ENCODE data around the gene ABCF1.

The ABCF1 gene

DNA sequence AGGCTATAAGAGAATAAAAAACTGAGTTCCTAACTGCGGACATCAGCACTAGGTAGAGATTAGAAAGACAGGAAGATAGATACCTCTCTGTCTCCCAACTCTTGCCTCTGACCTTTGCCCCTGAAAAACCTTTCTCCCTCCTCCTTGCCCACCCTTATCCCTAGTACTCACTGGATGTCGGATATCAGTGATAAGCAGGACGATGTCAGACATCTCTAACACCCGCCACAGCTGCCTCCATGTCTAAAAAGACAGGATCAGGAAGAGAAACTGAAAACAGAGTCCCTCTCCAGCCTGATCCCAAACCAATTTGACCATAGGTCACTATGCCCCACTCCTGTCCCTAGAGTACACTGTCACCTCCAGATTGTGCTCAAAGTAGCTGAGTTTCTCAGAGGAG is 16.8 kb upstream of the ABCF1 start:
- H3K27ac Mint-ChIP-seq: no peak overlapping the region
- no peaks in the 10 kb centered on the region for H3K9me3 Mint-ChIP-seq
- H3K4me1 Mint-ChIP-seq (ENCODE audit: low read depth): peaks cover 22% of the 10 kb centered on the region
- peak overlapping the region; percentile 45 for H3K4me3 Mint-ChIP-seq
- H3K27me3 Mint-ChIP-seq (ENCODE audit: low read depth): no peaks in the 10 kb centered on the region
- peaks cover 40% of the 10 kb centered on the region for H3K36me3 Mint-ChIP-seq (ENCODE audit: low read depth)

GRCh38 chr6:30554962-30555815 is 16.1 kb upstream of the ABCF1 start:
- H3K4me3 Mint-ChIP-seq: peak overlapping the region; percentile 99
- H3K27ac Mint-ChIP-seq: peak overlapping the region; percentile 100
- peaks cover 23% of the 10 kb centered on the region for H3K4me1 Mint-ChIP-seq (ENCODE audit: low read depth)
- H3K9me3 Mint-ChIP-seq: no peaks in the 10 kb centered on the region
- H3K27me3 Mint-ChIP-seq (ENCODE audit: low read depth): no peaks in the 10 kb centered on the region
- peaks cover 36% of the 10 kb centered on the region for H3K36me3 Mint-ChIP-seq (ENCODE audit: low read depth)

- Mint-ChIP-seq H3K27ac (peak overlapping the region; percentile 100), H3K4me1 (ENCODE audit: low read depth) (peaks cover 23% of the 10 kb centered on the region), H3K4me3 (peak overlapping the region; percentile 99), H3K36me3 (ENCODE audit: low read depth) (peaks cover 31% of the 10 kb centered on the region), H3K9me3 (no peaks in the 10 kb centered on the region), H3K27me3 (ENCODE audit: low read depth) (no peaks in the 10 kb centered on the region)
These were observed 15.5 kb upstream of the ABCF1 start for GRCh38 chr6:30555816-30556065.

GRCh38 chr6:30556066-30556905 is 15.0 kb upstream of the ABCF1 start, which contains the start of gene GNL1:
GNL1 (minus strand) TSS chr6:30556489; CDS start chr6:30556203, 286 bp downstream.
- Mint-ChIP-seq H3K27me3 (ENCODE audit: low read depth) (no peaks in the 10 kb centered on the region), H3K4me1 (ENCODE audit: low read depth) (peaks cover 23% of the 10 kb centered on the region), H3K36me3 (ENCODE audit: low read depth) (peaks cover 28% of the 10 kb centered on the region), H3K4me3 (peak within 1 kb of the TSS; percentile 99), H3K27ac (peak within 1 kb of the TSS; percentile 100), H3K9me3 (no peaks in the 10 kb centered on the region)

- H3K27ac Mint-ChIP-seq: peak within 1 kb of the TSS; percentile 100
- peaks cover 23% of the 10 kb centered on the region for H3K36me3 Mint-ChIP-seq (ENCODE audit: low read depth)
- H3K9me3 Mint-ChIP-seq: no peaks in the 10 kb centered on the region
- H3K4me1 Mint-ChIP-seq (ENCODE audit: low read depth): peaks cover 23% of the 10 kb centered on the region
- H3K27me3 Mint-ChIP-seq (ENCODE audit: low read depth): no peaks in the 10 kb centered on the region
- H3K4me3 Mint-ChIP-seq: peak within 1 kb of the TSS; percentile 99
These were observed 14.1 kb upstream of the ABCF1 start, which contains the start of gene PRR3 for GRCh38 chr6:30556906-30557682. PRR3 (plus strand) TSS chr6:30557295; CDS start chr6:30557345, 50 bp downstream.

DNA sequence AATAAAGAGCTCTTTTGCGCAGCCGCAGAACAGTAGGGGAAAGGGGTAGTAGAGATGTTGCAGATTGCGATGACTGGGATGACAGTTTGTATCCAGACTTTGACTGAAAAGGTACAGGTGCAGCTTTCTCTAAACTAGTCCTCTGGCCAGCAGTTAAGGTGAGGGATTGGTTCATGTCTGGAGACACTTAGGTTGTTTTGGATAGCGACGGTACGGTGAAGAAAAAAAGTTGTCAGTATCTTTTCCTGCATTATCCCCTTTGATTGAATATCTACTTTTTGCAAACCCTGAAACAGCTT is 13.6 kb upstream of the ABCF1 start:
- peak overlapping the region; percentile 99 for H3K4me3 Mint-ChIP-seq
- peak overlapping the region; percentile 100 for H3K27ac Mint-ChIP-seq
- no peaks in the 10 kb centered on the region for H3K9me3 Mint-ChIP-seq
- peaks cover 27% of the 10 kb centered on the region for H3K4me1 Mint-ChIP-seq (ENCODE audit: low read depth)
- H3K27me3 Mint-ChIP-seq (ENCODE audit: low read depth): no peaks in the 10 kb centered on the region
- H3K36me3 Mint-ChIP-seq (ENCODE audit: low read depth): peaks cover 23% of the 10 kb centered on the region

GRCh38 chr6:30560930-30561329 is 10.3 kb upstream of the ABCF1 start:
- H3K36me3 Mint-ChIP-seq (ENCODE audit: low read depth): peaks cover 27% of the 10 kb centered on the region
- H3K27ac Mint-ChIP-seq: no peak overlapping the region
- peaks cover 24% of the 10 kb centered on the region for H3K4me1 Mint-ChIP-seq (ENCODE audit: low read depth)
- H3K9me3 Mint-ChIP-seq: no peaks in the 10 kb centered on the region
- no peaks in the 10 kb centered on the region for H3K27me3 Mint-ChIP-seq (ENCODE audit: low read depth)
- H3K4me3 Mint-ChIP-seq: no peak overlapping the region

GRCh38 chr6:30562470-30563425 is 8.5 kb upstream of the ABCF1 start:
- H3K4me1 Mint-ChIP-seq (ENCODE audit: low read depth): peaks cover 19% of the 10 kb centered on the region
- no peaks in the 10 kb centered on the region for H3K9me3 Mint-ChIP-seq
- H3K36me3 Mint-ChIP-seq (ENCODE audit: low read depth): peaks cover 23% of the 10 kb centered on the region
- no peaks in the 10 kb centered on the region for H3K27me3 Mint-ChIP-seq (ENCODE audit: low read depth)
- H3K27ac Mint-ChIP-seq: peak overlapping the region; percentile 45
- no peak overlapping the region for H3K4me3 Mint-ChIP-seq

- Mint-ChIP-seq H3K9me3 (no peaks in the 10 kb centered on the region), H3K27me3 (ENCODE audit: low read depth) (no peaks in the 10 kb centered on the region), H3K36me3 (ENCODE audit: low read depth) (peaks cover 23% of the 10 kb centered on the region), H3K27ac (no peak overlapping the region), H3K4me3 (no peak overlapping the region), H3K4me1 (ENCODE audit: low read depth) (peaks cover 13% of the 10 kb centered on the region)
These were observed 7.1 kb upstream of the ABCF1 start for GRCh38 chr6:30564114-30564513.

- no peak overlapping the region for H3K4me3 Mint-ChIP-seq
- H3K27me3 Mint-ChIP-seq (ENCODE audit: low read depth): no peaks in the 10 kb centered on the region
- peaks cover 23% of the 10 kb centered on the region for H3K4me1 Mint-ChIP-seq (ENCODE audit: low read depth)
- peaks cover 19% of the 10 kb centered on the region for H3K36me3 Mint-ChIP-seq (ENCODE audit: low read depth)
- no peaks in the 10 kb centered on the region for H3K9me3 Mint-ChIP-seq
- no peak overlapping the region for H3K27ac Mint-ChIP-seq
These were observed 5.5 kb upstream of the ABCF1 start for GRCh38 chr6:30565772-30566171.

DNA sequence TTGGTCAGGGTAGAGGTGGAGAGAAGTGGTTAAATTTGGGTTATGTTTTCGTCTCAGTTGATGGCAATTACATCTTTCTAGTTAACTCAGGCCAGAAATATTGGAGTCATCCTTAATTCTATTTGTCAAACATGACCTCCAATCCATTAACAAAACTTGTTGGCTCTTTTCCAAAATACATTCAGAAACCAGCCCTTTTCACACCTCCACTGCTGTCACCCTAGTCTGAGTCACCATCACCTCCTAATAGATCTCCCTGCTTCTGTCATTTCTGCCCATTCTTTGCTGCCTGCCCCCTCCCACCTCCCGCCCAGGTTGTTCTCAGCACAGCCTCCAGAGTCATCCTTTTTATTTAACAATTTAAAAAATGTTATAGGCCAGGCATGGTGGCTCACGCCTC is 3.0 kb upstream of the ABCF1 start:
- no peaks in the 10 kb centered on the region for H3K9me3 Mint-ChIP-seq
- H3K27ac Mint-ChIP-seq: peak overlapping the region; percentile 52
- H3K4me3 Mint-ChIP-seq: no peak overlapping the region
- peaks cover 16% of the 10 kb centered on the region for H3K36me3 Mint-ChIP-seq (ENCODE audit: low read depth)
- H3K27me3 Mint-ChIP-seq (ENCODE audit: low read depth): no peaks in the 10 kb centered on the region
- peaks cover 37% of the 10 kb centered on the region for H3K4me1 Mint-ChIP-seq (ENCODE audit: low read depth)

- Mint-ChIP-seq H3K4me1 (ENCODE audit: low read depth) (peaks cover 47% of the 10 kb centered on the region), H3K4me3 (peak overlapping the region; percentile 99), H3K36me3 (ENCODE audit: low read depth) (peaks cover 14% of the 10 kb centered on the region), H3K9me3 (no peaks in the 10 kb centered on the region), H3K27ac (peak overlapping the region; percentile 32), H3K27me3 (ENCODE audit: low read depth) (no peaks in the 10 kb centered on the region)
These were observed 979 bp upstream of the ABCF1 start for GRCh38 chr6:30570263-30570662.

- peaks cover 48% of the 10 kb centered on the region for H3K4me1 Mint-ChIP-seq (ENCODE audit: low read depth)
- H3K27ac Mint-ChIP-seq: peak overlapping the region; percentile 99
- H3K9me3 Mint-ChIP-seq: no peaks in the 10 kb centered on the region
- H3K36me3 Mint-ChIP-seq (ENCODE audit: low read depth): peaks cover 15% of the 10 kb centered on the region
- H3K4me3 Mint-ChIP-seq: peak overlapping the region; percentile 99
- no peaks in the 10 kb centered on the region for H3K27me3 Mint-ChIP-seq (ENCODE audit: low read depth)
These were observed 535 bp upstream of the ABCF1 start for GRCh38 chr6:30570740-30571074.

DNA sequence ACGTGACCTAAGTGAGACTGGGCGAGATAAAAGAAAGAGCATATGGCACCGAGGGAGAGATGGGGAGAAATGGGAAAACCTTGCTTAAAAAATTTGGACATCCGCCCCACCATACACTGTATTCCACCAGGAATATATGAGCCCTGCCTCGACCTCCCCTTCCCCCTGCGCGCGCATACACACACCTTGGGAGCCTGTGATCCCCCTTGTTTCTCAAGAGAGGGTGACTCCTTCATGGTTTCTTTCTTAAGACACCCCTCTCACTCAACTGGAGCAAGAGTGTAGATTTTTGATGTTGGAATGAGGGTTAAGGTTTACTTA is 480 bp downstream of the ABCF1 start:
- peaks cover 18% of the 10 kb centered on the region for H3K36me3 Mint-ChIP-seq (ENCODE audit: low read depth)
- no peaks in the 10 kb centered on the region for H3K9me3 Mint-ChIP-seq
- peaks cover 52% of the 10 kb centered on the region for H3K4me1 Mint-ChIP-seq (ENCODE audit: low read depth)
- peak overlapping the region; percentile 99 for H3K27ac Mint-ChIP-seq
- peak overlapping the region; percentile 99 for H3K4me3 Mint-ChIP-seq
- H3K27me3 Mint-ChIP-seq (ENCODE audit: low read depth): no peaks in the 10 kb centered on the region

All from T-helper 1 cell treated with Interleukin-12 subunit alpha and Interleukin-12 subunit beta and Interleukin-4 antibody, amounts not matched to agents 30 μg/mL and 1 μg/mL, for 36 hours (primary cell).